Neural crest cell (in vitro differentiated cells): Measurements from ENCODE around the gene ZG16B. TPM values are rescaled to one million over a fixed set of nuclear protein-coding genes. Genes with fewer than 3 reads are reported as not detected.
A peak's percentile ranks its signal among the peaks of the same experiment; 100 is the strongest.

Source experiments
- DNase-seq: peaks from one replicate; pipeline ENCODE4 v3.0.0; 2021; ENCODE audit warnings: low read depth, mixed read lengths, low spot score
- H3K27ac Mint-ChIP-seq: one replicate; pipeline ENCODE4 v1.8.0; 2021; ENCODE audit warnings: mild to moderate bottlenecking, mixed read lengths; ENCODE audit not compliant: unreplicated experiment
- H3K27me3 Mint-ChIP-seq: 2 replicates; pipeline ENCODE4 v1.8.0; 2021; ENCODE audit warnings: low read depth, mild to moderate bottlenecking, mixed read lengths
- H3K36me3 Mint-ChIP-seq: 2 replicates; pipeline ENCODE4 v1.8.0; 2021; ENCODE audit warnings: low read depth, mild to moderate bottlenecking, mixed read lengths
- H3K4me1 Mint-ChIP-seq: 2 replicates; pipeline ENCODE4 v1.8.0; 2021; ENCODE audit warnings: mixed read lengths
- H3K4me3 Mint-ChIP-seq: one replicate; pipeline ENCODE4 v1.8.0; 2021; ENCODE audit warnings: mild to moderate bottlenecking, mixed read lengths
- H3K9me3 Mint-ChIP-seq: 2 replicates; pipeline ENCODE4 v1.8.0; 2021; ENCODE audit warnings: mixed read lengths
- CTCF ChIP-seq: fragments of 200-600 bp; sonication (generic); conservative IDR thresholded peaks from 2 replicates; pipeline ENCODE4 v1.5.0; 2021; ENCODE audit warnings: antibody characterized with exemption, mild to moderate bottlenecking
- total RNA-seq: library from RNA; stranded (reverse); gene quantifications from 2 replicates; pipeline ENCODE4 v1.2.1, GENCODE V29; 2021

The ZG16B gene
- total RNA-seq, 1 donor from 2014 or later = not detected

GRCh38 chr16:2871926-2872325 lies 41.8 kb downstream of the ZG16B start:
- H3K27me3 Mint-ChIP-seq = peaks cover 74% of the 10 kb centered on the region
- DNase-seq = no peak
- no peak overlapping the region for H3K27ac Mint-ChIP-seq
- no peak overlapping the region for H3K4me3 Mint-ChIP-seq
- H3K4me1 Mint-ChIP-seq = no peaks in the 10 kb centered on the region
- no peaks in the 10 kb centered on the region for H3K9me3 Mint-ChIP-seq
- no peaks in the 10 kb centered on the region for H3K36me3 Mint-ChIP-seq
- no peak for TF ChIP-seq CTCF

DNA sequence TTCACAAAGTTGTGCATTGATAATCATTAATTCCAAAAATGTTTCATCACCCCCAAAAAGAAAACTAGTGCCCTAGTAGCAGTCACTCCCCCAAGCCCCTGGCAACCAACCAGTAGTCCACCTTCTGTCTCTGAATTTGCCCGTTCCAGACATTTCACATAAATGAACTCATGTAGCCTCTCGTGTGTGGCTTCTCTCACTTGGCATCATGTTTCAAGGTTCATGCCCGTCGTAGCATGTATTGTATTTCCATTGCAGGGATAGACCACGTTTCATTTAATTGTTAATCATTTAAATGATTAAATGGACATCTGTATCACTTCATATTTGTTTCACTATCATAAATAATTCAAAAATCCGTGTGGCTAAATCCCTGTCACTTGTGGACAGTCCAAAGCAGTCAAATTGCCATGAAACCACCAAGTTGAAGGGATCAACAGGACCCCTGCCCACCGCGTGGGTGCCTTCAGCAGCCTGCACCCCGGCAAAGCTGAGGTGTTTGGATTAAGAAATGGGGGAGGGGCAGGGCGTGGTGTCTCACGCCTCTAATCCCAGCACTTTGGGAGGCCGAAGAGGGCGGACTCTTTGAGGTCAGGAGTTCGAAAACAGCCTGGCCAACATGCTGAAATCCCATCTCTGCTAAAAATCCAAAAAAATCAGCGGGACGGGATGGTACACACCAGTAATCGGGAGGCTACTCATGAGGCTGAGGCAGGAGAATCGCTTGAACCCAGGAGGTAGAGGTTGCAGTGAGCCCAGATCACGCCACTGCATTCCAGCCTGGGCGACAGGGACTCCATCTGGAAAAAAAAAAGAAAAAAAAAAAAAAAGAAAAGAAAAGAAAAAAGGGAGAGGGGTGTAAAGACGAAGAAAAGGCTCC lies 44.2 kb downstream of the ZG16B start:
- DNase-seq = no peak
- Mint-ChIP-seq H3K36me3 (no peaks in the 10 kb centered on the region), H3K27ac (no peak overlapping the region), H3K4me1 (no peaks in the 10 kb centered on the region), H3K27me3 (peaks cover 70% of the 10 kb centered on the region), H3K9me3 (no peaks in the 10 kb centered on the region), H3K4me3 (peak overlapping the region; percentile 15)
- TF ChIP-seq CTCF = no peak

GRCh38 chr16:2874912-2875362 lies 44.8 kb downstream of the ZG16B start:
- Mint-ChIP-seq H3K36me3 (no peaks in the 10 kb centered on the region), H3K27ac (no peak overlapping the region)
- peak; percentile 96 for TF ChIP-seq CTCF

GRCh38 chr16:2879854-2880508 lies 49.9 kb downstream of the ZG16B start:
- Mint-ChIP-seq H3K4me3 (peak overlapping the region; percentile 73), H3K4me1 (peaks cover 13% of the 10 kb centered on the region), H3K9me3 (no peaks in the 10 kb centered on the region), H3K27ac (no peak overlapping the region), H3K36me3 (no peaks in the 10 kb centered on the region), H3K27me3 (peaks cover 36% of the 10 kb centered on the region)
- TF ChIP-seq CTCF = no peak
- no peak for DNase-seq

More at GRCh38 chr16:2874912-2875362, 44.8 kb downstream of the ZG16B start:
- H3K4me1 Mint-ChIP-seq = no peaks in the 10 kb centered on the region
- no peaks in the 10 kb centered on the region for H3K9me3 Mint-ChIP-seq
- H3K27me3 Mint-ChIP-seq = peaks cover 70% of the 10 kb centered on the region
- H3K4me3 Mint-ChIP-seq = no peak overlapping the region
- DNase-seq = peak; percentile 61

Other genes with a start within 250 kb of the ZG16B start
- 27.4 and 27.7 TPM in 2 replicates for gene KCTD5, start 147.8 kb upstream of the ZG16B start, total RNA-seq
- 5.3 and 7.8 TPM in 2 replicates for gene PRSS27, start 110.1 kb upstream of the ZG16B start, total RNA-seq
- 779 and 803 TPM in 2 replicates for gene SRRM2, start 77.7 kb upstream of the ZG16B start, total RNA-seq
- 249 and 261 TPM in 2 replicates for gene ELOB, start 53.0 kb upstream of the ZG16B start, total RNA-seq
- gene PRSS33, start 42.7 kb upstream of the ZG16B start, total RNA-seq = 0.23 and 0.39 TPM in 2 replicates
- not detected in 2 replicates for gene PRSS41, start 31.8 kb upstream of the ZG16B start, total RNA-seq
- gene PRSS21, start 13.1 kb upstream of the ZG16B start, total RNA-seq = not detected in 2 replicates
- not detected in 2 replicates for gene PRSS22, start 27.9 kb downstream of the ZG16B start, total RNA-seq
- 32.3 and 32.4 TPM in 2 replicates for gene FLYWCH2, start 52.9 kb downstream of the ZG16B start, total RNA-seq
- gene FLYWCH1, start 81.6 kb downstream of the ZG16B start, total RNA-seq = 26.4 and 26.7 TPM in 2 replicates
- gene KREMEN2, start 134.0 kb downstream of the ZG16B start, total RNA-seq = 1.0 TPM in 2 replicates
- gene PAQR4, start 139.0 kb downstream of the ZG16B start, total RNA-seq = 53.3 and 53.4 TPM in 2 replicates
- gene PKMYT1, start 150.1 kb downstream of the ZG16B start, total RNA-seq = 80.1 and 82.2 TPM in 2 replicates
- not detected in 2 replicates for gene CLDN9, start 182.6 kb downstream of the ZG16B start, total RNA-seq
- 0.47 and 0.55 TPM in 2 replicates for gene CLDN6, start 187.9 kb downstream of the ZG16B start, total RNA-seq
- 3.1 and 3.5 TPM in 2 replicates for gene TNFRSF12A, start 190.1 kb downstream of the ZG16B start, total RNA-seq
- gene HCFC1R1, start 193.6 kb downstream of the ZG16B start, total RNA-seq = 23.7 and 28.6 TPM in 2 replicates
- 62.5 and 68.0 TPM in 2 replicates for gene THOC6, start 193.7 kb downstream of the ZG16B start, total RNA-seq
- not detected in 2 replicates for gene BICDL2, start 206.6 kb downstream of the ZG16B start, total RNA-seq
- 0.64 and 0.96 TPM in 2 replicates for gene MMP25, start 216.3 kb downstream of the ZG16B start, total RNA-seq
- gene IL32, start 235.3 kb downstream of the ZG16B start, total RNA-seq = not detected in 2 replicates